ENCODE data around the gene NPHS1. TPM values are rescaled to one million over a fixed set of nuclear protein-coding genes. Genes with fewer than 3 reads are reported as not detected.

Gene NPHS1
- total and polyA plus RNA-seq, 2 experiments from 2014 or later, result 0.30 to 0.76 TPM

- Histone ChIP-seq H2AFZ (no peak overlapping the region), H3K4me3 (no peak overlapping the region), H3K9me3 (ENCODE audit: low read depth) (no peaks in the 10 kb centered on the region), H3K4me1 (ENCODE audit: insufficient read depth) (no peaks in the 10 kb centered on the region), H3K79me2 (no peaks in the 10 kb centered on the region), H3K27me3 (peaks cover 22% of the 10 kb centered on the region), H4K20me1 (ENCODE audit: insufficient read depth, poor library complexity, severe bottlenecking) (no peaks in the 10 kb centered on the region), H3K36me3 (replicated peaks; ENCODE audit: insufficient read depth, low read depth) (no peaks in the 10 kb centered on the region), H3K4me2 (no peak overlapping the region), H3K9me2 (replicated peaks; ENCODE audit: insufficient read depth) (no peaks in the 10 kb centered on the region), H3K27ac (no peak overlapping the region)
- TF ChIP-seq EZH2 (IDR thresholded peaks at IDR 0.05; ENCODE audit: borderline replicate concordance) (no peak), EZH2phosphoT487 (IDR thresholded peaks at IDR 0.05; ENCODE audit: low read depth, severe bottlenecking, unreplicated experiment) (no peak), CTCF (IDR thresholded peaks at IDR 0.05; ENCODE audit: poor library complexity) (no peak)
- 83% methylated on average over 7 of the region's 8 CpGs for WGBS (ENCODE audit: low lambda C conversion rate, missing lambda C conversion rate)
- DNase-seq (ENCODE audit: low spot score), result no peak
These were observed 59.4 kb downstream of the NPHS1 start for GRCh38 chr19:35792888-35793287.

GRCh38 chr19:35792312-35792711 is 60.0 kb downstream of the NPHS1 start:
- no peak overlapping the region for H2AFZ ChIP-seq
- no peaks in the 10 kb centered on the region for H3K9me3 ChIP-seq (ENCODE audit: low read depth)
- H3K79me2 ChIP-seq, result no peaks in the 10 kb centered on the region
- peaks cover 18% of the 10 kb centered on the region for H3K27me3 ChIP-seq
- H4K20me1 ChIP-seq (ENCODE audit: insufficient read depth, poor library complexity, severe bottlenecking), result no peaks in the 10 kb centered on the region
- no peak for TF ChIP-seq EZH2phosphoT487 (IDR thresholded peaks at IDR 0.05; ENCODE audit: low read depth, severe bottlenecking, unreplicated experiment)
- TF ChIP-seq EZH2 (IDR thresholded peaks at IDR 0.05; ENCODE audit: borderline replicate concordance), result no peak
- TF ChIP-seq CTCF (IDR thresholded peaks at IDR 0.05; ENCODE audit: poor library complexity), result no peak
- no peaks in the 10 kb centered on the region for H3K9me2 ChIP-seq (replicated peaks; ENCODE audit: insufficient read depth)
- WGBS (ENCODE audit: low lambda C conversion rate, missing lambda C conversion rate), result 91% methylated on average over 15 of the region's 15 CpGs
- H3K4me1 ChIP-seq (ENCODE audit: insufficient read depth), result no peaks in the 10 kb centered on the region
- DNase-seq (ENCODE audit: low spot score), result no peak
- H3K4me2 ChIP-seq, result no peak overlapping the region
- no peaks in the 10 kb centered on the region for H3K36me3 ChIP-seq (replicated peaks; ENCODE audit: insufficient read depth, low read depth)
- H3K27ac ChIP-seq, result no peak overlapping the region
- H3K4me3 ChIP-seq, result no peak overlapping the region

- Histone ChIP-seq H3K27ac (no peak overlapping the region), H2AFZ (no peak overlapping the region), H3K27me3 (peaks cover 13% of the 10 kb centered on the region), H3K4me1 (ENCODE audit: insufficient read depth) (no peaks in the 10 kb centered on the region), H4K20me1 (ENCODE audit: insufficient read depth, poor library complexity, severe bottlenecking) (no peaks in the 10 kb centered on the region), H3K9me2 (replicated peaks; ENCODE audit: insufficient read depth) (no peaks in the 10 kb centered on the region), H3K79me2 (no peaks in the 10 kb centered on the region), H3K9me3 (ENCODE audit: low read depth) (no peaks in the 10 kb centered on the region), H3K4me3 (no peak overlapping the region), H3K4me2 (no peak overlapping the region), H3K36me3 (replicated peaks; ENCODE audit: insufficient read depth, low read depth) (no peaks in the 10 kb centered on the region)
- 87% methylated on average over 9 of the region's 9 CpGs for WGBS (ENCODE audit: low lambda C conversion rate, missing lambda C conversion rate)
- no peak for TF ChIP-seq CTCF (IDR thresholded peaks at IDR 0.05; ENCODE audit: poor library complexity)
- no peak for TF ChIP-seq EZH2 (IDR thresholded peaks at IDR 0.05; ENCODE audit: borderline replicate concordance)
- DNase-seq (ENCODE audit: low spot score), result no peak
These were observed 60.5 kb downstream of the NPHS1 start for GRCh38 chr19:35791814-35792279.
